Loucy (cell line): Measurements from ENCODE around the gene MBD3L2B.

Experiments
- CTCF ChIP-seq: fragments of 200-600 bp; sonication (generic); conservative IDR thresholded peaks from 2 replicates; pipeline ENCODE4 v1.5.1; 2014; ENCODE audit warnings: mild to moderate bottlenecking, antibody characterized with exemption, low read length
- EZH2phosphoT487 ChIP-seq: fragments of 200-600 bp; IDR thresholded peaks from 2 replicates; pipeline ENCODE4 v1.6.1; 2018; ENCODE audit warnings: antibody characterized with exemption, mild to moderate bottlenecking, moderate library complexity, borderline replicate concordance

- TF ChIP-seq CTCF = no peak
- TF ChIP-seq EZH2phosphoT487 = no peak
Measured at GRCh38 chr19:6995054-6995453, 26.2 kb downstream of the MBD3L2B start.
